A549 (cell line): Measurements from ENCODE around the gene ANO7. TPM values are rescaled to one million over a fixed set of nuclear protein-coding genes. Genes with fewer than 3 reads are reported as not detected.

Experiments used
- ATAC-seq, 2 experiments: fragments of 200-7000 bp in 1 of 2; fragments of >200 bp in 1 of 2; cut with Nextera tagmentation in 1 of 2; cut with Tn5 transposase in 1 of 2; 3 replicates each; pipeline versions ENCODE4 v1.8.0 to v1.9.1; 2018 to 2020; ENCODE audit warnings: mild to moderate bottlenecking in 1 of 2, moderate library complexity in 1 of 2
- CTCF ChIA-PET: fragments of 300-600 bp; sonication (Branson Sonifier 250); formaldehyde crosslinking; extraction: SDS; loops from one replicate; lab custom pipeline; 2021; ENCODE audit warnings: antibody characterized with exemption, inconsistent platforms; lab: Yijun Ruan, JAX
- POLR2A ChIA-PET: fragments of 350-600 bp; formaldehyde crosslinking; extraction: SDS; loops from one replicate; lab custom pipeline; 2021; ENCODE audit warnings: antibody characterized with exemption, inconsistent platforms; lab: Yijun Ruan, JAX
- DNase-seq, 2 experiments: peaks; one replicate each; pipeline versions ENCODE4 v3.0.0 to v3.0.0-alpha.2; 2011 to 2016; ENCODE audit warnings: low read depth in 1 of 2, low spot score in 1 of 2
- FAIRE-seq: peaks from 2 replicates; lab custom pipeline; 2011; peaks lifted over from hg19 to GRCh38; lab: Jason Lieb, UNC
- H3K27ac ChIP-seq, 2 experiments: fragments of >200 bp; sonication (Bioruptor Twin); formaldehyde crosslinking; 3 replicates each; pipeline ENCODE4 v1.5.1; 2016 to 2017
- H3K4me1 ChIP-seq: fragments of >200 bp; sonication (Bioruptor Twin); formaldehyde crosslinking; 3 replicates; pipeline ENCODE4 v1.6.1; 2016
- H3K4me2 ChIP-seq: fragments of >200 bp; sonication (Bioruptor Twin); formaldehyde crosslinking; 3 replicates; pipeline ENCODE4 v1.6.1; 2016
- H3K4me3 ChIP-seq: fragments of >200 bp; sonication (Bioruptor Twin); formaldehyde crosslinking; 3 replicates; pipeline ENCODE4 v1.5.1; 2016
- H3K9me3 ChIP-seq: fragments of >200 bp; sonication (Bioruptor Twin); formaldehyde crosslinking; 3 replicates; pipeline ENCODE4 v1.6.1; 2016
- CEBPB ChIP-seq, 2 experiments: fragments of >200 bp in 1 of 2; sonication (Bioruptor Twin) in 1 of 2; formaldehyde crosslinking in 1 of 2; IDR thresholded peaks; 2 replicates each; pipeline ENCODE4 v1.6.1; 2012 to 2016
- CTCF ChIP-seq: fragments of >200 bp; sonication (Bioruptor Twin); formaldehyde crosslinking; IDR thresholded peaks from 3 replicates; pipeline ENCODE4 v1.5.1; 2016
- ESRRA ChIP-seq: fragments of 150-350 bp; IDR thresholded peaks from 2 replicates; pipeline ENCODE4 v1.6.1; 2014; ENCODE audit warnings: mild to moderate bottlenecking, low read length, borderline replicate concordance
- HDAC2 ChIP-seq: fragments of 200-600 bp; sonication (generic); IDR thresholded peaks from 2 replicates; pipeline ENCODE4 v1.6.1; 2016
- HES2 ChIP-seq: fragments of >200 bp; sonication (Bioruptor Twin); formaldehyde crosslinking; IDR thresholded peaks from 2 replicates; pipeline ENCODE4 v1.6.1; 2016
- HMGXB4 ChIP-seq: fragments of 250-450 bp; sonication (Bioruptor Pico); IDR thresholded peaks from 2 replicates; pipeline ENCODE4 v1.5.0; 2021; ENCODE audit warnings: mild to moderate bottlenecking, moderate library complexity, borderline replicate concordance
- HOXB5 ChIP-seq: fragments of 250-450 bp; sonication (Bioruptor Pico); IDR thresholded peaks from 2 replicates; pipeline ENCODE4 v1.5.0; 2020; ENCODE audit warnings: mild to moderate bottlenecking, moderate library complexity
- JUNB ChIP-seq: fragments of >200 bp; sonication (Bioruptor Twin); formaldehyde crosslinking; IDR thresholded peaks from 2 replicates; pipeline ENCODE4 v1.6.1; 2016
- REST ChIP-seq: fragments of 200-600 bp; sonication (generic); IDR thresholded peaks from 2 replicates; pipeline ENCODE4 v1.6.1; 2016; ENCODE audit warnings: antibody characterized with exemption, mild to moderate bottlenecking, moderate library complexity
- SREBF2 ChIP-seq: fragments of 450-650 bp; IDR thresholded peaks from 2 replicates; pipeline ENCODE4 v1.6.1; 2014; ENCODE audit warnings: mild to moderate bottlenecking, moderate library complexity
- TFCP2L1 ChIP-seq: fragments of 250-450 bp; sonication (Bioruptor Pico); IDR thresholded peaks from 2 replicates; pipeline ENCODE4 v1.5.0; 2021; ENCODE audit warnings: mild to moderate bottlenecking
- WGBS: methylation state at CpG from one replicate; pipeline ENCODE4 v1.1.6; 2017; ENCODE audit errors: missing lambda C conversion rate; 5-methylcytosine and 5-hydroxymethylcytosine counted together
- polyA plus RNA-seq, 4 experiments: library from polyadenylated mRNA; depleted of rRNA in 3 of 4; stranded (reverse); fragments of >200 nt; fragmentation: RNase III in 1 of 4; extraction: RNeasy Plus Mini Kit Qiagen cat#74134 plus additional on column Dnase treatment in 1 of 4; gene quantifications; 2 replicates in 3 of 4; 3 replicates in 1 of 4; pipeline ENCODE4 v1.2.3, GENCODE V29; 2011 to 2017

ANO7 gene
- polyA plus RNA-seq, 2 of the 4 experiments (the other 2 are of a cell fraction), result 0.92 to 2.7 TPM

GRCh38 chr2:241200822-241201395 is 12.4 kb downstream of the ANO7 start:
- H3K4me2 ChIP-seq, result no peak overlapping the region
- TF ChIP-seq HOXB5 (CRISPR knock-in tag) (no peak), HMGXB4 (CRISPR knock-in tag) (no peak), REST (no peak), JUNB (no peak), CTCF (no peak), ESRRA (no peak), SREBF2 (no peak), HES2 (no peak), HDAC2 (no peak), CEBPB (IDR thresholded peaks at IDR 0.05) (no peak), TFCP2L1 (CRISPR knock-in tag) (no peak)
- ATAC-seq (no peak), FAIRE-seq (no peak), DNase-seq (no peak)
- no peak overlapping the region for H3K4me3 ChIP-seq
- ChIA-PET POLR2A (no interaction called here), CTCF (no interaction called here)
- no peaks in the 10 kb centered on the region for H3K9me3 ChIP-seq
- no peaks in the 10 kb centered on the region for H3K4me1 ChIP-seq
- 90% methylated on average over 16 of the region's 21 CpGs for whole genome bisulfite sequencing
- no peak overlapping the region for H3K27ac ChIP-seq

GRCh38 chr2:241201445-241202267 is 13.2 kb downstream of the ANO7 start:
- 83% methylated on average over 11 of the region's 24 CpGs for WGBS
- POLR2A ChIA-PET, result no interaction called here
- FAIRE-seq (no peak), DNase-seq (no peak), ATAC-seq (no peak)
- H3K4me1 ChIP-seq, result no peaks in the 10 kb centered on the region
- no peak overlapping the region for H3K4me3 ChIP-seq
- no peak overlapping the region for H3K27ac ChIP-seq
- H3K4me2 ChIP-seq, result no peak overlapping the region
- TF ChIP-seq REST, result no peak
- no peak for TF ChIP-seq HES2
- CTCF ChIA-PET, result no interaction called here
- H3K9me3 ChIP-seq, result no peaks in the 10 kb centered on the region
